MM.1S (cell line): ENCODE results near the gene RARS1.

ENCODE experiments used
- DNase-seq: peaks from one replicate; pipeline ENCODE4 v3.0.0-alpha.2; 2015
- H2AFZ ChIP-seq: fragments of 300-600 bp; sonication (generic); 2 replicates; pipeline ENCODE4 v1.6.0; 2016; ENCODE audit warnings: antibody characterized with exemption, low read length
- H3F3A ChIP-seq: fragments of 300-600 bp; sonication (generic); 2 replicates; pipeline ENCODE4 v1.6.1; 2016; ENCODE audit warnings: mild to moderate bottlenecking, antibody characterized with exemption, low read length, moderate library complexity, mixed read lengths; ENCODE audit not compliant: insufficient read depth
- H3K27ac ChIP-seq: fragments of 300-600 bp; sonication (generic); 2 replicates; pipeline ENCODE4 v1.5.1; 2016; ENCODE audit warnings: mild to moderate bottlenecking, low read length
- H3K27me3 ChIP-seq: fragments of 300-600 bp; sonication (generic); replicated peaks from 2 replicates; pipeline ENCODE4 v1.6.0; 2016; ENCODE audit warnings: low read length; ENCODE audit not compliant: insufficient read depth
- H3K36me3 ChIP-seq: fragments of 300-600 bp; sonication (generic); replicated peaks from 2 replicates; pipeline ENCODE4 v1.6.1; 2016; ENCODE audit warnings: mild to moderate bottlenecking, low read length, mixed read lengths; ENCODE audit not compliant: insufficient read depth
- H3K4me1 ChIP-seq: fragments of 300-600 bp; sonication (generic); 2 replicates; pipeline ENCODE4 v1.6.1; 2016; ENCODE audit warnings: low read length, mixed read lengths
- H3K4me2 ChIP-seq: fragments of 300-600 bp; sonication (generic); 2 replicates; pipeline ENCODE4 v1.6.0; 2016; ENCODE audit warnings: low read depth, low read length
- H3K4me3 ChIP-seq: fragments of 300-600 bp; sonication (generic); 2 replicates; pipeline ENCODE4 v1.5.1; 2016; ENCODE audit warnings: low read length, mixed read lengths
- H3K79me2 ChIP-seq: fragments of 300-600 bp; sonication (generic); 2 replicates; pipeline ENCODE4 v1.6.1; 2016; ENCODE audit warnings: mixed run types, low read length, mixed read lengths
- H3K9ac ChIP-seq: fragments of 300-600 bp; sonication (generic); 2 replicates; pipeline ENCODE4 v1.6.1; 2016; ENCODE audit warnings: low read length, mixed read lengths
- H3K9me2 ChIP-seq: fragments of 300-600 bp; sonication (generic); replicated peaks from 2 replicates; pipeline ENCODE4 v1.6.1; 2016; ENCODE audit warnings: mild to moderate bottlenecking, low read length, mixed read lengths; ENCODE audit not compliant: insufficient read depth
- H3K9me3 ChIP-seq: fragments of 300-600 bp; sonication (generic); replicated peaks from 2 replicates; pipeline ENCODE4 v1.6.1; 2016; ENCODE audit warnings: mild to moderate bottlenecking, low read length, mixed read lengths; ENCODE audit not compliant: insufficient read depth
- H4K20me1 ChIP-seq: fragments of 300-600 bp; sonication (generic); 2 replicates; pipeline ENCODE4 v1.6.1; 2016; ENCODE audit warnings: mild to moderate bottlenecking, low read length, moderate library complexity, mixed read lengths; ENCODE audit not compliant: insufficient read depth
- EZH2 ChIP-seq: fragments of 300-600 bp; sonication (generic); optimal IDR thresholded peaks from 2 replicates; pipeline ENCODE3; 2017; ENCODE audit warnings: low read depth, mild to moderate bottlenecking, antibody characterized with exemption, low read length, mixed read lengths
- EZH2phosphoT487 ChIP-seq: fragments of 300-600 bp; sonication (generic); IDR thresholded peaks from 2 replicates; pipeline ENCODE4 v1.6.1; 2018; ENCODE audit warnings: antibody characterized with exemption, low read length
- TF ChIP-seq, protein P1 (sequence below): fragments of 300-600 bp; sonication (generic); IDR thresholded peaks from 2 replicates; pipeline ENCODE4 v1.5.1; 2016; ENCODE audit warnings: antibody characterized with exemption, low read length, mixed read lengths

The RARS1 gene

DNA sequence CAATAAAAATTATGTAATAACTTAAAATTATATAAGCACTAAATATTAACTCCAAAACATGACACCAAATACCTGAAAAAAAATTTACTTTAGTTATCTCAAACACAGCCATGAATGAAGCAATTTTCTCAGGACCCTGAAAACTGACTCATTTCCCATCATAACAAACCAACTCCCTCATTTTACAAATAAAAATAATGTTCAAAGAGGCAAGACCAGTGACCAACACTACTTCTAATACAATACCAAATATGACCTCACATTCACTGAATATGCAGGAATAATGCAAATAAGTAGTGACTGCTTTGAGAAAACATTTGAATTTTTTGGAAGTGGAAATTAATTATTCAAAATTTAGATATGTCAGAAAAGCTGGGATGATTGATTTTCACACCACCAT lies 64.4 kb downstream of the RARS1 start:
- H3F3A ChIP-seq, result no peaks in the 10 kb centered on the region
- no peak for DNase-seq
- H3K36me3 ChIP-seq, result peaks cover 6% of the 10 kb centered on the region; the same call in 1 of the 2 replicates
- H3K4me1 ChIP-seq, result no peaks in the 10 kb centered on the region
- no peak overlapping the region for H3K4me2 ChIP-seq
- H3K9me2 ChIP-seq, result no peaks in the 10 kb centered on the region
- TF ChIP-seq, protein P1, sequence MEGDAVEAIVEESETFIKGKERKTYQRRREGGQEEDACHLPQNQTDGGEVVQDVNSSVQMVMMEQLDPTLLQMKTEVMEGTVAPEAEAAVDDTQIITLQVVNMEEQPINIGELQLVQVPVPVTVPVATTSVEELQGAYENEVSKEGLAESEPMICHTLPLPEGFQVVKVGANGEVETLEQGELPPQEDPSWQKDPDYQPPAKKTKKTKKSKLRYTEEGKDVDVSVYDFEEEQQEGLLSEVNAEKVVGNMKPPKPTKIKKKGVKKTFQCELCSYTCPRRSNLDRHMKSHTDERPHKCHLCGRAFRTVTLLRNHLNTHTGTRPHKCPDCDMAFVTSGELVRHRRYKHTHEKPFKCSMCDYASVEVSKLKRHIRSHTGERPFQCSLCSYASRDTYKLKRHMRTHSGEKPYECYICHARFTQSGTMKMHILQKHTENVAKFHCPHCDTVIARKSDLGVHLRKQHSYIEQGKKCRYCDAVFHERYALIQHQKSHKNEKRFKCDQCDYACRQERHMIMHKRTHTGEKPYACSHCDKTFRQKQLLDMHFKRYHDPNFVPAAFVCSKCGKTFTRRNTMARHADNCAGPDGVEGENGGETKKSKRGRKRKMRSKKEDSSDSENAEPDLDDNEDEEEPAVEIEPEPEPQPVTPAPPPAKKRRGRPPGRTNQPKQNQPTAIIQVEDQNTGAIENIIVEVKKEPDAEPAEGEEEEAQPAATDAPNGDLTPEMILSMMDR, result no peak
- no peak for TF ChIP-seq EZH2
- TF ChIP-seq EZH2phosphoT487, result no peak
- no peaks in the 10 kb centered on the region for H3K27me3 ChIP-seq
- H2AFZ ChIP-seq, result no peak overlapping the region
- no peaks in the 10 kb centered on the region for H3K79me2 ChIP-seq
- no peaks in the 10 kb centered on the region for H3K9me3 ChIP-seq
- no peak overlapping the region for H3K9ac ChIP-seq
- H3K4me3 ChIP-seq, result no peak overlapping the region
- H4K20me1 ChIP-seq, result no peaks in the 10 kb centered on the region
- no peak overlapping the region for H3K27ac ChIP-seq

- no peak for DNase-seq
- H3K27me3 ChIP-seq, result no peaks in the 10 kb centered on the region
These were observed 65.9 kb downstream of the RARS1 start for GRCh38 chr5:168552146-168552545.

DNA sequence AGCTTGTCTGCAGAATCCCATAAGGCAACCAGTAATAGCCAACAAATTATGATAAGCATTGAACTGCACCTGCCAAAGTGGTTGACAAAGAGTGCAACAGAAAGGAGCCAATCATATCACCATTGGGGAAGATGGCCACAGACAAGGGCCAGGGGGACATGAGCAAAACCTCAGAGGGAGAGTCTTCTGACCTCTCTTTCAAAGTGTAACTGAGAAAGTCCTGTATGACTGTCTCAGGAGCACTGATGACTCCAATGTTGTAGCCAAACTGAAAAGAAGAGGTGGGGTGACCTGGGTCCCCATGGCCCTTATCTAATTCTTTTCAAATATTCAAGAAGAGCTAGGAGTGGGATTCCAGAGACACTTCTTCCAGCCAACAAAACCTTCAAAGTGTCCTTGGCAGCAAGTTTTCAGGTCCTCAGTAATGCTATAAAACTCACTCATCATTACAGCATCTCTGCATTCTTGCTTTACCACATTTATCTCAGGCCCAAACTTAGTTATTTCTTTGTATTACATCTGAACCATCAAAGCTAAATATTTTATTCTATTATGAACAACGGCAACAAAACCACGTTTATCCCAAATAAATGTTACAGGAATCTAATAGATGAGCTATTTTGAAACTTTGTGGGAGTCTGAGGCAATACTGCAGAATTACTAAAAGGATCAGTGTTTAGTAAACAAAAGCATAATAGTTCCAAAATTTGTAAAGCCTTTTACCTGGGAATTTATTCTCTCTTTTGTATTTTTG lies 67.3 kb downstream of the RARS1 start:
- TF ChIP-seq EZH2 (no peak), EZH2phosphoT487 (no peak)
- TF ChIP-seq, protein P1, result no peak
- H3K9me2 ChIP-seq, result no peaks in the 10 kb centered on the region
- no peaks in the 10 kb centered on the region for H3K4me1 ChIP-seq
- H3K4me2 ChIP-seq, result no peak overlapping the region
- H3K9ac ChIP-seq, result no peak overlapping the region
- no peak for DNase-seq
- peaks cover 4% of the 10 kb centered on the region; the same call in 1 of the 2 replicates for H3K36me3 ChIP-seq
- no peaks in the 10 kb centered on the region for H3K27me3 ChIP-seq
- H3K4me3 ChIP-seq, result no peak overlapping the region
- H3K27ac ChIP-seq, result no peak overlapping the region
- no peaks in the 10 kb centered on the region for H3K9me3 ChIP-seq
- no peaks in the 10 kb centered on the region for H4K20me1 ChIP-seq
- H3F3A ChIP-seq, result no peaks in the 10 kb centered on the region
- H3K79me2 ChIP-seq, result no peaks in the 10 kb centered on the region
- H2AFZ ChIP-seq, result no peak overlapping the region

More at GRCh38 chr5:168552146-168552545, 65.9 kb downstream of the RARS1 start:
- no peaks in the 10 kb centered on the region for H3K9me2 ChIP-seq
- H3K9ac ChIP-seq, result no peak overlapping the region
- peaks cover 10% of the 10 kb centered on the region; the same call in 1 of the 2 replicates for H3K36me3 ChIP-seq
- H4K20me1 ChIP-seq, result no peaks in the 10 kb centered on the region
- no peak overlapping the region for H3K27ac ChIP-seq
- H3K79me2 ChIP-seq, result no peaks in the 10 kb centered on the region
- H2AFZ ChIP-seq, result no peak overlapping the region
- no peaks in the 10 kb centered on the region for H3F3A ChIP-seq
- TF ChIP-seq EZH2 (no peak), EZH2phosphoT487 (no peak)
- TF ChIP-seq, protein P1, result no peak
- H3K4me3 ChIP-seq, result no peak overlapping the region
- H3K4me2 ChIP-seq, result no peak overlapping the region
- no peaks in the 10 kb centered on the region for H3K4me1 ChIP-seq
- H3K9me3 ChIP-seq, result no peaks in the 10 kb centered on the region
